GM21723 (cell line): ENCODE measurements around the gene CARD9.

ENCODE experiments used
- ATAC-seq: cut with Tn5 transposase; IDR thresholded peaks from one replicate; pipeline ENCODE4 v1.9.1; 2021; ENCODE audit warnings: mild to moderate bottlenecking, moderate library complexity; ENCODE audit not compliant: unreplicated experiment

Gene CARD9

DNA sequence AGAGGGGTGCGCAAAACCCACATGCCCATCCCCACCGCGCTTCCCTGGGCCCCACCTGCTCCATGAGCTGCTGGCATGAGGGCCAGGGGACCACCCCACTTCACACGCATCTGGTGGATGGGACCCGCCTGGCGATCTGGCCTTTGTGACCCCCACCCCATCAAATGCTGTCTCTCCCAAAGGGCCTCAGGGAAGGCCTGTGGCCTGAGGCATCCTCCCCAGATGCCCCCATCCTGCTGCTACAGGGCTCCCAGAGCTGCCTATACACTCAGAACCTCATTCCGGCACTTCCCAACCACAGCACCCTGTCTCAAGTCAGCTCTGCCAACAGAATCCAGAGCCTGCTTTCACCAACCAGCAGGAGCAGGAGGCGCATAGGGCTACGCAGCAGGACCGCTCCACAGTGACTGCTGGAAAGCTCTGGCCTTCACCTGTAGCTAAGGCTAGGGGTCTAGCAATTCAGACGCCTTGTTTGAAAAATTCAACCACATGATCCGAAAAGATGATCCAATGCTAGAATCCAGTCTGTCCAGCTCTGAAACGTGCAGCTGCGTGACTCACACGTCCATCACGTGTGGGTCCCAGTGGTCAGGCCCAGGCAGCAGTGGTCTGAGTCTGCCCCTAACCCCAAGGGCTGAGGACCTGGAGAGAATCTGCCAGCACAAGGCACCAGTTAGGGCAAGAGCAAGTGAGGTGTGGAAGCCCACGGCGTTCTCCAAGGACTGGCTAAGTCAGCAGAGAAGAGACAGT, 27.9 kb upstream of the CARD9 start:
- no peak for ATAC-seq

DNA sequence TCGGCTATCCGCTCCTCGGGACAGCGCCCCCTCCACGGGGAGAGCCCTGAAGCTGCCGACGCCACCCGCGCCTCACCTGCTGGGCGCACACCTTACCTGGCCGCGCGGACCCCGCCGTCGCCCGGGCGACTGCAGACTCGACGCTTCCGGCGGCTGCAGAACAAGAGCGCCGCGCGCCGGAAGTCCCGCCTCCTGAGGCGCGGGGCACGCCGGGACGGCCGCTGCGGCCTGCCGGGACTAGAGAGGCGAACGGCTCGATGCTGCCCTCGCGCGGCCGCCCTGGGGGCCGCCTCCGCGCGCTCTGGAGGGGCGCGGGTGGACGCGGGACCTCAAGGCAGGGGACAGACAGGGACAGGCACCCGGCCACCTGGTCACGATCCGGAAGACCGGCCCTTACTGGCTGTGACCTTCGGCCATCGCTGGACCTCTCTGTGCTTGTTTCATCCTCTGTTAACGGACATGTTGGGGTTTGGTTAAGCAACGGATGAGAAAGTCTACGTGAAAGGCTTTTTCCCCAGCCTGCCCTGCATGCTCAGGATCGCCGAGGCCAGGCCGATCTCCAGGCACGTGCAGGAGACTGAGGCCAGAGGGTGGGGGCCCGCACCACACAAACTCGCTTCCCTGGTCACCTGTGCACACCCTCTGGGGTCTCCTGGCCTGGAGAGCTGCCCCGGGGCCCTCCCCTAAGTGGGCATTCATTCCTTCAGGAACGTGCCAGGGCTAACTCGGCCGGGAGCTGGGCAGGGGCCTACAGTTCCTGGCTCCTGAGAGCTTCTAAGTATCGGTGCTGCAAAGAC, 26.8 kb upstream of the CARD9 start, which contains the start of gene SNAPC4:
Gene SNAPC4, minus strand, starts transcription at position 133 of the 797 bp plus-strand sequence. CDS start 1,742 bp downstream, outside the sequence.
- peak; percentile 64 for ATAC-seq

DNA sequence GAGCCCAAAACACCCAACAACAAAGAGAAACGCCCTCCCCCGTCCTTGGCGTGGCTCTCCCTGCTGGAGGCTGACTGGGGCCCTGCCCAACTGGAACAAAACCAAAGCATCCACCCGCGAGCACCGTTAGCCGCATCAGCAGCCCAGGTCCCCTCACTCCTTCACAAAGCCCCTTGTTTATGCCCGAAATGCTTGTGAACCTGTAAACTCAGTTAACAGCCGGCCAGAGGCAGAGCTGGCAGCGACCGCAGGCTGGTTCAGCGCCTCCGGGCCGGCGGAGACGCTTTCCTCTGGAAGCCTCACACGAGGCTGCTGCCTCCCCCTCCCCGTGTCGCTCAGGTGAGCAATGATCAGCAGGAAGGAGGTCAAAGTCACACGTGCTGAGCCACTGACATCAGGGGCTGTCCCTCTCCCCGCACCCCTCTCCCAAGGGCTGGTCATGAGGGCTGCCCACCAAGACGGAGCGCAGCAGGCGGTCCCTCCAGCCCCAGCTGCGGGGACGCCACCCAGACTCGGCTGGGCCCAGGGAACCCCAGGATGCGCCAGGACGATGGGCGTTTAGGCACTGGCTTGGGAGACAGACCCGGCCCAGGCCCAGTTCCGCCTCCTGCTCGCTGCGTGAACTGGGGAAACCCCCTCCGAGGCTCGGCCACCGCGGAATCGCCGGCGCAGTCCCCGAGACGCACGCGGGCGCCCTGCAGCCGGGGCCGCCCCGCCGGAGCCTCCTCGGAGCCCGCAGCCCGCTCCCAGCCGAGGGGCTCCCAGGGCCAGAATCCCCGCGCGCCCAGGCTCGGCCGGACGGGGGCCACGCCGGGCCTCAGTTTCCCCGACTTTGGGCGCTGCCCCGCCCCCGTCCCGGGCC, 25.9 kb upstream of the CARD9 start:
- peak; percentile 22 for ATAC-seq

DNA sequence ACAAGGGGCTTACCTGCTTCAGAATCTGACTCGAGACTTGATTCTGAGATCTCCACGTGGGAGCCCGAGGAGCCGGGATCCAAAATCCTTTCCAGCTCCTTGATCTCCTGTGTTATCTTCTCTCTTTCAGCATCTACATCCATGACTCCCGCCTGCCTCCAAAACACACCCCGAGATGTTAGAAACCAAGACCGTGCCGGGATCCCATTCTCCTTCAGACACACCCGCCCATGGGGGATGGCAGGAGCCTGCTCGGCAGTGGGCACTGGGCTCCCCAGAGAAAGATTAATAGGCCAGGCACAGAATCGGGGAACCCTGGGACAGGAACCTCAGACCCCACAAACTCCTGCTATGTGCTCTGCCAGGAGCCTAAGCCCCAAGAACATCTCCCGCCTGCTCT, 24.8 kb upstream of the CARD9 start:
- no peak for ATAC-seq

DNA sequence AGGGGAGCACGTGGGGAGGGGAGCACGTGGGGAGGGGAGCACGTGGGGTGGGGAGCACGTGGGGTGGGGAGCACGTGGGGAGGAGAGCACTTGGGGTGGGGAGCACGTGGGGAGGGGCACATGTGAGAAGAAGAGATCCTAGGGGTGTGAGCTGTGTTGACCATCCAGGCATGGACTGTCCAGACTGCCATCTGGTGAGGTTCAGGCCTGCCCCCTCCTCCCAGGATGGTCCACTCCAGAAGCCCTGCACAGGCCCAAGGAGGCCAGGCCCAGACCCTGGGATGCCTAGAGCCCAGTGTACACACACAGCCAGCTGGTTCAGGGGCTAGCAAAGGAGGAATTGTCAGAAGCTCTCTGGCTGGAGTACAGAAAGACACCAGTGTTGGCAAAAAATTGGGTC, 24.2 kb upstream of the CARD9 start:
- no peak for ATAC-seq

DNA sequence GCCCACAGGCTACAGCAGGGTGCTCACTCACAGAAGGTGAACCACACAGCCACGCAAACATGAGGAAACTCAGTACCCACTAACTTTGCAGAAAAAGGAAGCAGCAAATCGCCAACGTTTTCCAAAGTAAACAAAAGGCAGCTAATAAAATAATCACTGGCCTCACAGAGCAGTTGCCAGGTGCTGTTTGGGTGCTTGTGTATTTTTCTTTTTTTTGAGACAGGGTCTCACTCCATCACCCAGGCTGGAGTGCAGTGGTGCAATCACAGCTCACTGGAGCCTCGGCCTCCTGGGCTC, 22.7 kb upstream of the CARD9 start:
- no peak for ATAC-seq

DNA sequence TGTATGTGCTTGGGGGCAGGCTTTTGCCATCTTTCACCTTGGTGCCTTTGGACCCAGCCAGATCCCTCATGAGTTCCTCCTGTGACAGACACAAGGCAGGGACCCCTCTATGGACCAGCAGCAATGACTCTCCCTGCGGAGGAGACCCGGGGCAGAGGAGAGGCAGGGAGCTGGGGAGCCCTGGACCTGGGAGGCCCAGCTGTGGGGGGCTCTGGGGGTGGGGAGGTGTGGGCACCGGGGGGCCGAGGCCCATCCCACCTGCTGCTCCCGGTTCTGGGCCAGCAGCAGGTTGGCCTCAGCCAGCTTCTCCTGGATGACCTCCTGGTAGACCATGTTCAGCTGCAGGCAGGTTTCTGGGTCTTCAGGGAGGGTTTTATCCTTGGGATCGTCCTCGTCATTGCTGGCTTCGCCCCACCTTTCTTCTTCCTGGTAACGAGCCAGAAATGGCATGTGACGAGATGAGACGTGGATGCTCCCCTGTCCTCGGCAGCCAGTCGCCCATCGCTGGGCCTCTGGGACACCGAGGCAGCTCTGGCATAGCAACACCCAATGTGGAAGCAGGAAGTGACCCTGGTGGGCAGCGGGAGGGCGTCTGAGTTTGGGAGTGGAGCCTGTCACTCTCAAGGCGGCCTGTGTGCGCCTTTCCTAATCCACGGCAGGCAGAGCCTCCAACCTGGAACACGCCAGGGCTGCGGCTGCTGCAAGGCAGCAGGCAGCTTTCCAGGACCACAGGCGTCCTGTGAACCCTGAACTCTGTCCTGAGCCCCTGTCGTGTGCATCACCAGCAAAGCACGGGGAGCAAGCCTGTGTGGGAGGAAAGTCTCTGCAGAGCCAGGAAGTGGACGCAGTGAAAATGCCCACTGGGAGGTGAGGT, 22.1 kb upstream of the CARD9 start:
- no peak for ATAC-seq

DNA sequence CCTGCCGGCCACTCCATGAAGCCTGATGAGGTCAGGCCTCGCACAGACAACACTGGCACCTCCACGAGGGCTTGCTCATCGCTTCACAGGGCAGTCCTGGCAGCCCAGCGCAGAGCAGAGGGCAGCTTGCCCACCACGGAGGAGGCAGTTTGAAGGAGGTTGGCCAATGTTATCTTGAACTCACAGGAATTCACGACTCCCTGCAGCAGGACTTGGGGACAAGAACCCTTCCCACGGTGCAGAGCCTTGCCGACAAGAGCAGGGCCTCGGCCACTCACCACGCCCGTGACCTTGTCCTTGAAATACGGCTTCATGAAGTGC, 21.5 kb upstream of the CARD9 start:
- no peak for ATAC-seq

DNA sequence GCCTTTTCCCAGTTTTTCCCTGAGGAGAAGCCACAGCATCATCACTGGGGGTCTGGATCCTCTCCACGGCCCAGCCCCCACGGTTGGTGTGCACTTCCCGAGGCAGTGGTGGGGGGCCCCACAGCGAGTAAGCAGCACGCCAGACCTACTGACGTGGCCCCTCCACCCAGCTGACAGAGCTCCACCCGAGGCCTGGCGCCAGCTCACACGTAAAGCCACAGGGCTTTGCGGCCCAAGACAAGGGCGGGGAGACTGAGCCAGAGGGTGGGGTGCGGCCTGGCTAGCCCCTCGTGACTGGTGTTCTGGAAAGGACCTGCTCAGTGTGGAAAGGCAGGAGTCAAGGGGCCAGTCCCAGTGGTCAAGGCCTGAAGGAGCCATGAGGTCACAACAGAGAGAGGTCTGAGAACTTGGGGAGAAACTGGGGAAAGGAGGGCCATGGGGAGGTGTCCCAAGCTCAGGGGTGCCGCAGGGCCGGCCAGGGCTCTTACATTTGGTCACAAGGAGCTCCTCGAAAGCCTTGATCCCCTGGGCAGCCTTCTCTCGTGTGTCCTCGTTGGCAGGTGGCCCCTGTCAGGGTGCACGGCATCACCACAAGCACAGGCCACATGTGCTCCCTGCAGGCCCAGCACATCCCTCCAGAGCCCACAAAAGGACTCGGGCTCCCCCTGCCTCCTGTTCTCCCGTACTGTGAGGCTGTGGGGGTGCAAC, 21.0 kb upstream of the CARD9 start:
- no peak for ATAC-seq

DNA sequence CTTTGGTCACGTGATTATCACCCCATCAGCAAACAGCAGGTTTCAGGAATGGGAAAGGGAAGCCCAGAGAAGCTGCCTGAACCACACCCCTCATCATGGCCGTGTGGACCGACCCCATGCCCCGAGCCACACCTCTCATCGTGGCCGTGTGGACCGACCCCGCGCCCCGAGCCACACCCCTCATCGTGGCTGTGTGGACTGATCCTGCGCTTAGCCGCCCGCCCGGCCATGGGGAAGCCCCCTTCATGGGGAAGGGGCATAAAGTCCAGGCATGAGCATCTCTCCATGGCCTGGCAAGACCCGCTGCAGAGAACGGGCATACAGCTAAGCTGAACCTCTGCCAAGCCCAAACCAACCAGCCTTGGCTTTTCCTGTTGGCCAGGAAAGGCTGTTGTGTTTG, 20.1 kb upstream of the CARD9 start:
- ATAC-seq = no peak

DNA sequence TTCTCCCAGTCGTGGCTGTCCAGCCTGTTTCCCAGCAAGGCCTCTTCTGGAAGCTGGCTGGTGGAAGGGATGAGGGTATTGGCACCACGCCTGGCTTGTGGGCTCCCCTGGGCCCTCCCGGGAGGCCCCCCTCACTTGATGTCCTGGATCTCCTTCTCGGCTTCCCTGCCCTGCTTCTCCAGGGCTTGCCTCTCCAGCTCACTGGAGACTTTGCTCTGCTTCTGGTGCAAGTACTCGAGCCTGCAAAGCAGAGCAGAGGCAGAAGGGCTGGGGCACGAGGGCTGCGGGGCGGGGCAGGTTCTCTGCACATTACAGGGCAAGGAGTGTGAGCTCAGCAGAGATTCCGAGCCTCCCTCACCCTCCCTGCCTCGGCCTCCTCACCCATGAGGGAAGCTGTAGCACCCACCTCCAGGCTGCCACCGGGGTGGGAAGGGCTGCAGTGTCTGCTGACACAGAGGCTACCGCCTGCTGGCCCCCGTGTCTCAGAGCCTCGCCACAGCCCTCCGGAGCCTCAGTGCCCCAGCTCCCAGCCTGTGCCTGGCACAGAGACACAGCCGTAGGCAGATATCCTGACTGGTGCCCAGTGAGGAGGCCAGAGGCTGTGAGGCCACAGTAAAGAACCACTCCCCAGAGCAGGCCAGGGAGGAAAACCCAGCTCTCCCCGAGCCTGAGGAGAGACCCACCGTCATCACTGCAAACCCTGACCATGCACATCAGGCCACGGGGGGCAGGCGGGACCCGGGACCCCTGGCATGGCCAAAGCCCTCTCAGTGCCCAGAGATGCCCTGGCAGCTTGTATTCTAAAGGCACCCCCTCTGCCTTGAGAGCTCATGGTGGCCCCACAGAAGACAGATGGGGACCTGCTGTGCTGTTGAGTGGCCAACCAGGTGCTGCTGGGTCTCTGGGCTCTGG, 19.3 kb upstream of the CARD9 start:
- no peak for ATAC-seq

DNA sequence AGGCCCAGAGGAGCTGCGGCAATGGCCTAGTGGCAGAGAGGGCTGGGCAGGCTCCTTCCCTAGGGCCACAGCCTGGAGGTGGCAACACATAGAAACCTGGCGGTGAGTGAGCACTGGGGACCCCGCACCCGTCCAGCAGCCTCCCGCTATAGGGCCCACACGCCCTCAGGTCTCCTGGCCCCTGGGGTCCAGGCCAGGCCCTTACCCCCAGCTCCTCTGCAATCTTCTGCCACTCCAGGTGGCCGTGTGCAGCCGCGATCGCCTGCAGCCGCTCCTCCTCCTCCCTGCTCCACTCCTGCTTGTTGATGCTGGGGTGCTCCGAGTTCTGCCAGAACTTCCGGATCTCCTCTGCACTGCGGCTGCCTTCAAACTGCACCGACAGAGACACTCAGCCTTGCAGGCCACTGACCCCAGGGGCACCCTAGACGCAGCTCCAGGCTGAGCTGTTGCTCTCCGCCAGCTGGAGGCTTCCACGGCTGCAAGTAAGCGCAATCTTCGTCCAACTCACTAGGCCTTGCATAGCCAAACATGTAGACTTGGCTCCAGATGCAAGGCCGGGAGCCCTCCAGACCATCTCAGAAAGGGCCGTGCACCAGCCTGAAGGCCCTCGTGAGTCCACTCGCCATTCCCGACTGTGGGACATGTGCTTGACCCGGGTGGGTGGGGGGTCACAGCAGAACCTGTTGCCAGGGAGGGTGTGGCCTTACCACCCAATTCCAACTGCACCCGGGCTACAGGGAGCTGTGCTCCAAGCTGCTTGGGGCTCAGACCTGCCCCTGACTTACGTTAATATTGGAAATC, 18.5 kb upstream of the CARD9 start:
- no peak for ATAC-seq

DNA sequence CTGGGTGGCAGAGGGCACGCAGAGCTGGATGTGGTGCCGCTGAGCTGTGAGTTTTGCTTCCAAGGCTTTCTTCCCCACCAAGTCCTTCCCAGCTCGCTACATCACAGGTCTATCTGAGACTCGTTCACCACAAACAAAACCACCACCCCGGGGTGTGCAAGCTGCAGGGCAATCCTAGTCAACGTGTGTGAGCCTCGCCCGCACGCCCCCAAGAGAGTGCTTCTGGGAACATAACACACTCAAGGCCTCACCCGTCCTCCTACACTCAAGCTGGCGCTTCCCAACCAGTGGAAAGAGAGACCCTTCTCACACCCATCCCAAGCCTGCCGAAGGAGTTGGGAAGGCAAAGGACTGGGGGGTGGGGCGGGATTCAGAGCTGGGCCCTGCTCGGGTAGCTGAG, 15.9 kb upstream of the CARD9 start:
- ATAC-seq = no peak

DNA sequence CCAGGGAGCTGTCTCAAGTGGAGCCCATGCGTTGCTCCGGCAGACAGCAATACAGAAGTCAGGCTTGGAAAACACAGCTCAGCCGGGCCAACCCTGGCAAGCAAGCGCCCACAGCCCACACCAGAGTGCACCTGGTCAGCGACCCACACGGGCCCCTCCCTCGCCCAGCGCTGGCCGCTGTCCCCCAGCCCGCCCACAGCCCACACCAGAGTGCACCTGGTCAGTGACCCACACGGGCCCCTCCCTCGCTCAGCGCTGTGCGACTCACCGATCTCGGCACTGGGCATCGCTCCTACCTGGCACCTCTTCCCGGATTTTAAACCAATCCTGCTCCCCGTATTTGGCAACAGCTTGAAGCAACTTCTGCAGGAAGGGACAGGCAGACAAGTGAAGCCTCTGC, 13.7 kb upstream of the CARD9 start:
- ATAC-seq = no peak

DNA sequence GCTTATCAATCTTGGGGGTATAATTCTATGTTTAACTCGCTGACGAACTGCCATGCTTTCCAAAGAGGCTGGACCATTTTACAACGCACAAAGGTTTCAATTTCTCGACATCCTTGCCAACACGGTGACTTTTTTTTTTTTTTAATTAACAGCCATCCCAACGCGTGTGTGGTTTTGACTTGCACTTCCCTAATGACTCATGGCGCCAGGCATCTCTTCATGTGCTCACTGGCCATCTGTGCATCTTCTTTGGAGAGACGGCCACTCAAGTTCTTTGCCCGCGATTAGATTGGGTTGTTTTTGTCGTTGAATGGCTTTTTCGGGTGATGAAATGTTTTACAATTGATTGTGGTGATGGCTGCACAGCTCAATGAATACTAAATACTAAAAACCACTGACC, 12.5 kb upstream of the CARD9 start:
- no peak for ATAC-seq

DNA sequence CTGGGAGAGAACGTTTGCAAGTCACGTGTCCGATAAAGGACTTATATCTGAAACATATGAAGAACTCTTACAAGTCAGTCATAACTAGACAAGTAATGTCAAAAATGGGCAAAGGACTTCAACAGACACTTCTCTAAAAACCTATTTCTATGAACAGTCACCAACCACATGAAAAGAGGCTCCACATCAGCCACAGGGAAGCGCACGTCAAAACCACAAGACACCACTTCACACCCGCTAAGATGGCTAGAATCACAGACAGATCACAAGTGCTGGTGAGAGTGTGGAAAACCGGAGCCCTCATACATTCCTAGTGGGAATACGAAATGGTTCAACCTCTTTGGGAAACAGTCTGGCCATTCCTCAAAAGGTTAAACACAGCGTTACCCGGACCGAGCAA, 11.5 kb upstream of the CARD9 start:
- no peak for ATAC-seq

DNA sequence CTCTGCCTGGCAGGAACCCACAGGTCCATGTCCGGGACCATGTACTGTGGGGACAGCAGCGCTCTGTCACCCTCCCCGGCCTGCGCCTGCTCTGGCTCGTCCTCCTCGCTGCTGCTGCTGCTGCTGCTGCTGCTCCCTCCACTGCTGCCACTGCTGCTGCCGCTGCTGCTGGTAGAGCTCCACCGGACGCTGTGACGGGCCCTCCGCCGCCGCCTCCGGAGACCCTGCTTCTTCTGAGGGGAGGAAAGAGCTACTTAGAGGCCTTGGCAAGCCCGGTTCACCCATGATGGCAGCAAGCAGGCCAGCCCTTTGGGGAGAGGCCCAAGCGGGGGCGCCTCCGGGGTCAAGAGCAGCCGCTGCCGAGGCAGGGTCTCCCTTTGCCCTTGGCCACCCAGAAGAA, 10.0 kb upstream of the CARD9 start:
- ATAC-seq = no peak

DNA sequence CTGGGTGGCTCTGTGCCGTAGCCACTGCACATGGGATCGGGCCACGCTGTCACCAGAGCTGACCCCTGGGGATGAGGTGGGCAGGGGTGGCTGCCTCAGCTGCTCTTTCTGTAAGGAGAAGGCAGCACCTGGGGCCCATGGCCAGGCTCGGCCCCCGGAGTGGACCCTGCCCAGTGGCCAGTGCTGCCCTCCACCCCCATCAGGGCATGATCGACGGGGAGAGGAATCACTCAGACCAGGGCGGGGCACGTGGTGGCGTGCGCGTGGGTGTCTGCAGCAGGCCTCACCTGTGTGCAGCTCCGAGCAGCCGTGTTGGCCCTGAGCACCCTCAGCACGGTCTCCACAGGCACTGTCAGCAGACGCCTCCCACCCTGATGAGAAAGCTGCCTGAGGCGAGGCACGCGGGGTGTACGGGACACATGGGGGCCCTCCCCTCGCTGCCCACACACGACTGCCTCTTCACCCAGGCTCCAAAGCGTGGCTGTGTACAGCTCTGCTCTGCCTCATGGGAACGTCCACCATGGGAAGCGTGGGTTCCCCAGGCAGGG, 8.6 kb upstream of the CARD9 start:
- ATAC-seq = no peak
